Kidney glomerular epithelial cell (primary cell): Measurements from ENCODE around the gene DHRS7C.
"Not testable (repeated sequence)": the region's sequence is repeated elsewhere in the genome, so short reads cannot be mapped to it uniquely, and the experiment has no call there.

Experiments
- DNase-seq: peaks from one replicate; lab custom pipeline; 2025; lab: John Stamatoyannopoulos, UW

The DHRS7C gene

DNA sequence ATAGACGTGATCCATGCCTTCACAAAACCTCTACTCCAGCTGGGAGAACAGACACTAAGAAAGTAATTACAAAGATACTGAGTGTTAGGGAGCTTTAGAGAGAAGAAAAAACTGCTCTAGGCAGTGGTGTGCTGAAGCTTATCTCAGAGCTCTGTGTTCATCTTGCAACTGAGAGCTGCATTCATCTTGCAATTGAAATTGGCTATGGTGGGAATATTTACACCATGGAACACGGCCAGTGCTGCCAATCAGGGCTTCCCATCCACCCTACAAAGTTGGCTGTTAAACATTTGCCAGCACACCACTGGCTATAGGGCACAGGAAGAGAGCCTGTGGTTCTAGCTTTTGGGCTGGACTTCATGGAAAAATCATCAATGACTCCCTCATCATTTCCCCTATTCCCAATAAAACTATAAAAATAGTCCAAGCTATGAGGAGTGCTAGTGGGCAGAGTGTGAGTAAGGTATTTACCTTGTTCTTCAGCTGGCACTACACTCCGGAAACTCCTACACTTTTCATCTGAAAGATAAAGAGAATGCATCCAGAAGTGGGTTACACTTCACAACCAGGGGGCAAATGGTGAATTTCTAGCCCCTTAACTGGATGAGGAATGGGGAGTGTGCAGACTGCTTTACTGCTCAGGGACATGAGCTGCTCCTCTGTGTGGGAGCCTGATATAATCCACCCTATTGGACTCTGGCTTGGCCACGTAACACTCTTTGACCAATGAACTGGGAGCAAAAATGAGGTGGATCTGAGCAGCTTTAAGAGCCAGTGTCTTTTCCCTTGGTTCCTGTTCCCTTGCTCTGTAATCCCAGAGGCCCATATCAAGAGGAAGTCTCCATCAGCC is 18.9 kb upstream of the DHRS7C start:
- no peak for DNase-seq

DNA sequence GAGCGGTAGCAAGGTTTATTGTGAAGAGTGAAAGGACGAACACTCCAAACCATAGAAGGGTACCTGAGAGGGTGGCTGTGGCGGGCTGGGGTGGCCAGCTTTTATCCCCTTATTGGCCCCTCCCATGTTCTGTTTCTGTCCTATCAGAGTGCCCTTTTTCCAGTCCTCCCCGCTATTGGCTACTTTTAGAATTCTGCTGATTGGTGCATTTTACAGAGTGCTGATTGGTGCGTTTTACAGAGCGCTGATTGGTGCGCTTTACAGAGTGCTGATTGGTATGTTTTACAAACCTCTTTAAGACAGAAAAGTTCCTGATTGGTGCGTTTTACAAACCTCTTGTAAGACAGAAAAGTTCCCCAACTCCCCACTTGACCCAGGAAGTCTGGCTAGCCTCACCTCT is 18.0 kb upstream of the DHRS7C start:
- DNase-seq, result no peak

DNA sequence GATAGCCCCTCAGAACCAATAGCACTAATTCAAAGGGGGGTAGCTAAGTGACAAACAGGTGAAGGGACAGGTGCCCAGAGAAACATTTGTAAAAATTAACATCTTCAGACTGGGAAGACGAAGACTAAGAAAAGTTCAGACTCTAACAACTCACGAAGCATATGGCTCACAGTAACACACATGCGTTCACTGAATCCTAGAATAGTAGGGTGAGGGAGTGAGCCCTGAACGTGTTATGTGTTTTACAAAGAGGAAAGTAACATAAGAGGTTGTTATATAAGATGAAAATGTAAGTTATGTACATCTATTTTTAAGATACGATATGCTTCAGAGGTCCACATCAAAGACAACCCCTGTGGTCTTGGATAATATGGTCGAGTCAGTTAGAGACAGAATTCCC is 15.3 kb upstream of the DHRS7C start:
- no peak for DNase-seq

DNA sequence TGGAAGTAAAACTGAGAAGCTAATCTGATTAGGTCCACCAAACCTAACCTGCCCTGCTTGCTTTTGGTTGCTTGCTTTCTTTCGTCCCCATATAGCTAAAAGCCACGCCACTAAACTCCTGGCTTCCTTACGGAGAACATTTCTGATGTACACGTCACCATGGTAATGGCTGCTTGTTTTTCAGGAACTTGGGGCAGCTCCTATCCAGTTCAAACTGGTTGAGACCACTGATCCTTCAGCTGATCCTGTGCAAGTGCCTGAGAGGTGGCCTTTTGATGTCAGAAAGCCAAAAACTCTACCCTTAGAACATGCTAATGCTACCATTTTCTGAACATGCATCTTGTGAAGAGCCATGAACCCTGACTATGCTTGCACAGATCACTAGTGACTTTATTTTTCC is 14.4 kb upstream of the DHRS7C start:
- no peak for DNase-seq

DNA sequence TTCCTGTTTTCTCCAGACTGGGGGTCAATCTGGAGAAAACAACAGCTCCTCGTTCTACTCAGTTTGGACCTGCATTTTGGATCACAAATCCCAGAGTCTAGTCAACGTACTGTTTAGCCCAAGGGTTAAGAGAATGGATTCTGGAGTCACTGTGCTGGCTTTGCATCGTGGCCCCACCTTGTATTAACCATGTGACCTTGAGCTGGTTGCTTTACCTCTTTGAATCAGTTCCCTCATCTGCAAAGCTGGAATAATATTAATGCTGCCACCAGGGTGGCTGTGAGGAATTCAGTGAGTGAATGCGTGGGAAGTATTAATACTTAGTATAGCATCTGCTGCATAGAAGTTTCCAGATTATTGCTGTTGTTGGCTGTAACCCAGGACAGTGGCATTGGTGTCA is 11.3 kb upstream of the DHRS7C start:
- no peak for DNase-seq

DNA sequence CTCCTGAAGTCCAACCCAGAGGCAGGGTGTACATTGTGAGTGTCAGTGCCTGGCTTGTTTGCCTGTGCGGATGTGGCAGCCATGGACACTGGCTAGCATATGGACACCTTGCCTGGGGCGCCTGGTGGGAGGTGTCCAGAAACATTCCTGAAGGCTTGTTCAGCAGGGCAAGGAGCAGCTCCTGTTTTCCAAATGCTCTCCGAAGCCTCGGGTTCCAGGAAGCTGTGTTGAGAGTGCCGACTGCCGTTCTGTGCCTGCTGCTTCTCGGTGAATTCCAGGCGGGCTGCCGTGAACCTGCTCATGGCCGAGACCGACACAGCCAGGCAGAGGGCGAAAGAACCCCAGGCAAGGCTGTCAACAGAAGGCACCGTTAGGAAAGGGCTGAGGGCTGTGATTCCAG is 10.9 kb upstream of the DHRS7C start:
- DNase-seq, result no peak

DNA sequence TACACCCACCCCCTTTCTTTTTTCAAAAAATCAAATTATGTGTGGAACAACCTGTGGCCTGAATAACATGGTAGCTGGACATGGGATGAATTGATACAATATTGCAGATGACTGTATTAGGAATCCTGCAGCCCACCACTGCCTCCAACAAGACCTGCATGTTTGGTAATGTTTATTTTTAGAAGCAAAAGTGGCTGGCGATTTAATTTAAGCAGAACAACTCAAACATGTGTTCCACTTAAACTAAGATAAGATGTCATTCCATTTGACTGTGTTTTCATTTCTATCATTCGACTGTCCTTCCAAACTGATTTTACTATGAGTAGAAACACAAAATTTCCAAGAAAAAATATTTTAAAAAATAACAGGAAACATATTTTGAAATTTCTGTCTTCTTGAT is 10.1 kb upstream of the DHRS7C start:
- DNase-seq, result no peak

DNA sequence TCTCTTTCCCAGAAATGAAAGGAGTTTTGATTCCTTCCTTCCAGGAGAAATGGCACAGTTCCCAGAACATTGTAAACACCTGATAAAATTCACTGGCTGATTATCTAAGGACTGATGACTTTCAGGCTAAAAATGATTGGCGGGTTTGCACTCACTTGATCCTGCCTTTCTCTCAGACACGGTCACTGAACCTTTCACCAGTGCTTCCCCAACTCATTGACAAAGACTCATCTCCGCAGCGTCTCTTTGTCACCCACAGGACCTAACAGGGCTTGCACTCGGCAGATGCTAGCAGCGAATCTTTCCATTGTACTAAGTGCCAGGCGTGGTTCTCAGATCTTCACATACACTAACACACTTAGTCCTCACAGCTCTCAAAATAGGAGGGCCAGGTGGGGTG is 7.3 kb upstream of the DHRS7C start:
- DNase-seq, result no peak

DNA sequence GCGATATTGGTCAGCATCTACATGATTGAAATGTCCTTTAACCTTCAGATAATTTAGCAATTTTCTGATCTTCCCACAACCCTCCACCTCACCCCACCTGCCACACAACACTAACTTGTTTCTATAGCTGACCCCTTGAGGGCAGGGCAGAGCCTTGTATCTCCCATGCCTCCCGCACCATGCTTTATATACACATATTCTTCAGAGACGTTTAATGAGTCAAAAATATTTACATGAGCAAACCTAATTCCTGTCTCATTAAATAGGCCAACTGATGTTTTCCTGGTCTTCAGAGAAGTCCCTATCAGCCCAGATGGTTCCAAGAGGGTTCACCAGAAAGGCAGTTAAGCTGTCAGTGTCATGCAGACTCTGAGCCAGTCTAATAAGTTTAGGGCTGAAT is 6.6 kb upstream of the DHRS7C start:
- DNase-seq, result no peak

DNA sequence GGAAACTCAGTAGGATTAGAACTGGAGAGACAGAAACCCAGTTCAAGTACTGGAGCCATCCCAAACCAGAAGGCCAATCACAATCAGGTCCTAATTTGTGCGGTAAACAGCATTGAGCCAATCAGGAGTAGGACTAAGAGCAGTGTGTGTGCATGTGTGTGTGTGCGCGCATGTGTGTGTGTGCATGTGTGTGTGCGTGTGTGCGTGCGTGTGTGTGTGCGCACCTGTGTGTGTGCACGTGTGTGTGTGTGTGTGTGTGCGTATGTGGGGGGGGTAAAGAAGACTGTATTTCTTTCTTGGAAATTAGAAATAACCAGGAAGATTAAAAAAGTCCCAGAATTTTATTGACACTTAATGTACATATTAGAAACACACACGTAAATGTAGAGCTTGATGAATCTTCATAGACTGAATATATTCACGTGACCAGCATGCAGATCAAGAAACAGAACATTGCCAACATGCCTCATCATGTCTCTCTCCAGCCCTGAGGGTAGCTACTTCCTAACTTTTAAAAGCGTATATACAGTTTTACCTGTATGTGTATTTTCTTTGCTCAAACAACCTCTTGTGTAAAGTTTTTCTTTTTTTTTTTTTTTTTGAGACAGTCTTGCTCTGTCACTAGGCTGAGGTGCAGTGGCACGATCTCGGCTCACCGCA is 919 bp upstream of the DHRS7C start:
- no peak for DNase-seq

DNA sequence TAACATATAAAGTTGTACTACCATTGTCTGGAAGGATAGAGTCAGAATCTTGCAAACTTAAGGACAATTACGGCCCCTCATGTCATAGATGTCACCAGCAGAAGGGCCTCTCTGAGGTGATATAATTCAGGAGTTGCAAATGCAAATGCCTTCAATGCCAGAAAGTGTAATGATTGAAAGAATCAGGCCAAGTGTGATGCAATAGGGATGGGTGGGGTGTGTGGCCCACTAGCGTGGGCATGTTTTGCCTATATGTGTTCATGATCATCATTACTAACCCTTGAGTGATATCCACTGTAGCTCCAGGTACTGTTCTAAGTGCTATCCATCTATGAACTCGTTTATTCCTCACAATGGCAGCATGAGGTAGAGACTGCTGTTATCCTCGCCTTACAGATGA is 1.1 kb downstream of the DHRS7C start:
- DNase-seq, result no peak

DNA sequence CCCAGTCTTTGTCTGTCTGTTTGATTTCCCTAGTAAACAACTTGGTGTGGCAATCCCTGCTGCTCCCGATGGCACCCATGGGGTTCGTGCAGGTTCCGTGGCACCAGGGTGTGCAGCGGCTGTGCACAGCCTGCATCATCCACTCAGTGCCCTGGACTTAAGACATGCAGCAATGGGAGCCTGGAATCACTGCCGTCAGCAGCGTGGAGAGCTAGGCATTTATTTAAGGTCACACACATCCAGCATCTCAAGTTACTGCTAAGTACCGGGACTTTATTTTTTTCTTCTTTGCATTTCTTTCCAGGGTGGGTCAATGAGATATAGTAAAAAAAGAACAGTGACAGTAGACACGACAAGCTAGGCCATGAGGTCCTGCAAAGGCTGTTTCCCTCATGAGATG is 2.8 kb downstream of the DHRS7C start:
- no peak for DNase-seq

DNA sequence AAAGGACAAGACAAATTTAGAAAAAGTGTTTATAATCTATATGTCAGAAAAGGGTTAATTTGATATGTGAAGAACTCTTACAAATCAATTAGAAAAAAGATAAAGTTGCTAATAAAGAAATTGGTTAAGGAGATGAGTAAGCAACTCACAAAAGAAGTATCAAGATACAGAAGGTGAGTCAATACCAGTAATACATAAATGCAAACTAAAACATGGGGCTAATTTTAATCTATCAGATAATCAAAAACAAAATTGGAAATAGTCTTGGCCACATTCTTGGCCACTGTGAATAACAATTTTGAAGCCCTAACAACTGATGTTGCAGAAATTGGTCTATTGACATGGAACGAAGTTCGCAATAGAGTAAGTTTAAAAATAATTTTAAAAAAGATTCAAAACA is 6.8 kb downstream of the DHRS7C start:
- no peak for DNase-seq

DNA sequence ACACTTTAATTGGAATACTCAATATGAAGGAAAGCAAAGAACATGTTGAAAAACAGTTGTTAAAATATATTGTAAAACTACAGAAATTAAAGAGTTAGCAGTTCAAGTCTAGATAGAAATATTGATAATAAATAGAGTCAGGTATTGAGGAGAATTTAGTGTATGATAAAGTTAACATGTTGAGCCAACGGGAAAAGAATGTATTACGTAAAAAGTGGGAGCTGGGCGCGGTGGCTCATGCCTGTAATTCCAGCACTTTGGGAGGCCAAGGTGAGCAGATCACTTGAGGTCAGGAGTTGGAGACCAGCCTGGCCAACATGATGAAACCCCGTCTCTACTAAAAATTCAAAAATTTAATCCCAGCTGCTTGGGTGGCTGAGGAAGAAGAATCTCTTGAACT is 7.9 kb downstream of the DHRS7C start:
- DNase-seq, result not testable (repeated sequence)

DNA sequence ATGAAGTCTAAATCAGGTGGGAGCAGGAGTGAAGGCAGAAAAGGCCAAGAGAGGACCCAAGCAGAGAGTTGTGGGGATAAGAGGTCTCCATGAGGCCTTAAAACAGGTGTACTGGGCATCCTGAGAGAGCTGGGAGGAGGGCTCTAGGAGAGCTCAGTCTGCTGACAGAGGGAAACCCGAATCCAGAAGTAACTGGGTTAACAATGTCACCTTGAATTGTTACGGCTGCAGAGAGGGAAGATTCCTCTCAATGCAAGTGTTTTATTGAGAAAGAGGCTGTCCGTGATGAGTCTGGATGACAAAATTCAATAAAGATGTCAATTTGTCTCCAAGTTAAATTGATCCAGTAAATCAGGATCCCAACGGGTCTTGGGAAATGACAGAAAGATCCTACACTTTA is 8.3 kb downstream of the DHRS7C start:
- DNase-seq, result no peak

DNA sequence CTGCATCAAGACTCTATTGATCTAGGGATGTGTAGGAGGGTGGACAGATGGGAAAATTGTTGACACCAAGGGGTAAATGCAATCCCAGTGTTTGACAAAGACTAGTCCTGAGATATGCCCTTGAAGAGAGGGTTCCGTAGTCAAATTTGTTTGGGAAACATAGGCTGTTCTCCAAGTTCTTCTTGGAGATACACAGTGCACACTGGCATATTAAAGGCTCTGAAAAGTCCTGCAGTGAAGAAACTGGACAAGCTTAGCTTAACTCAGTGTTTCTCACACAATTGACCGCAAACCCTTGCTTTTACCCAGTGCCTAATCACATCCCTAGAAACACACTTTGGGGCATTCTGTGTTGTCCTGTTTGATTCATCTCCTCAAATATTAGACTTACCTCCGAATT is 10.8 kb downstream of the DHRS7C start:
- no peak for DNase-seq

DNA sequence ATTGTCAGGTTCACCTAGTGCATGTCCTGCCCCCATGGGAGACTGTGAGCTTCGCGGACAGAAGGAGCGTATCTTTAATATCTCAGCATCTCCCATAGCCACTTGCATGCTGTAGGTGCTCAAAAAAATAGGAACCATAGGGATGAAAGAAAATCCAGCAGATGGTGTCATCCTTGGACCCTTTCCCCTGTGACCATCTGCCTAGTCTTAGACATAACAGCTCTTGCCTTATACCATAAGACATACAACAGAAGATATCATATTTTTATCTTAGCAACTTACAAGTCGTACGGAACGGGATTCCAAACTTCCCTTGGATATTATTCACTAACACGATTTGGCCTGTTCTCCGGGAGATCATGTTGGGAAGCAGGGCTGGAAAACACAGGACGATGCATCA is 14.5 kb downstream of the DHRS7C start:
- DNase-seq, result no peak

DNA sequence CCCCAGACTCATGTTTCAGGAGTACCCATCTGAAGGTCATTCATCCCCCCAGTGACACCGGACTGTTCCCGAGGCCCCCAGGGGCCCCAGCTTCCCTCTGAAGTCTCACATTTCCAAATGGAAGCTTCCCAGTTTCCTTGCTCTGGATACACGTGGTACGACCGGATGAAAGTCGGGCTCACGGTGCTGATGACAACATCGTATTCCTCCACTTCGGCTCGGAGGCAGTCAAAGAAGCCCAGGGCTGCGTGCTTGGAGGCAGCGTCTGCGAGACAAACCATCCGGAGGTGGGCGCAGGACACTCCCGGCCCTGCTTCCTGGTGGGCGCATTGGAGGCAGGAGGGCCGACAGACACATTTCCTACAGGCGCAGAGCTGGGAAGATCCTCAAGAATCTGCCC is 18.7 kb downstream of the DHRS7C start:
- DNase-seq, result no peak

DNA sequence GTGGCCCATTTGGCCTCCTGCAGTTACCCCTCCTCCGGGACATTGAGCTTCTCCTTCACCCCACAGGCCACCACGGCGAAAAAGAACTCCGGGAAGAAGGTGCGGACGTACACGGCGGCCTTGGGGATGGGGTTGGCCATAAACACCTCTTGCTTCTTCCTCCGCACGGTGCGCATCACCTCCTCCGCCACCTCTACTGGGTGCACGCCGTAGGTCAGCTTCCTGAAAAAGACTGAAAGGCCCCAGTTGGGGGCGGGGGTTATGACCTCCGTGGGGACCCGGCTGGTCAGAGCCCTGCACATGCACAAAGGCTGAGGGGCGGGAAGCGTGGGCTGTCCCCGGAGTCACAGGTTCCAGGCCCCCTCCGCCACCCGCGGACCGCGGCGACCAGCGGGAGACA is 19.9 kb downstream of the DHRS7C start:
- no peak for DNase-seq

DNA sequence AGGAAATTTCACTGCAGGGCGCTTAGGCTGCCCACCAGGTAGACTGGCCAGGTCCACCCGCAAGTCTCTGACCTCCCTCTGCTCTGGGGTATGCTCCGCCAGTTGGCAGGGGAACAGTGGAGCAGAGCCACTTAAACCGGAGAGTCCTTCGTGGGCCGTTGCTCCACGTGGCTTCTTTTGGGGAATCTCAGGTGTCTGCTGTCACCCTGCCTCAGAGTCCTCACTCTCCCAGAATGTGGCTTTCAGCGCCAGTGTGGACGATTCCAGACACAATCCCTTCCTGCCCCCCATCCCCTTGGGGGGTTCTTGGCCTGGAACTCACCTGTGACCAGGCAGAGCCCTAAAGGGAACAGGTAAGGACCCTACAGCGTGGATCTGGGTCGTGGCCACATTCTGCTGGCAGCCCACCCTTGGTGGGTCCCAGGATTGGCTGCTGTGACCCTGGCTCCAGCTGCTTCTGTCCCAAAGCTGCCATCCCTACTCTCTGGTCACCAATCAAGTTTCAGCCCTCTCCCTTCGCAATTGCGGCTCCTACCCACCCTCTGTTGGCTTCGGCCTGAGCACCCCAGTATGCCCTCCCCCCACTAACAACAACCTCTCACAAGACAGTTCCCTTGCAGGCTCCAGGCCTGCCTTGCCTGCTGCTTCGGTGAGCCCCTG is 22.2 kb downstream of the DHRS7C start:
- DNase-seq, result no peak

DNA sequence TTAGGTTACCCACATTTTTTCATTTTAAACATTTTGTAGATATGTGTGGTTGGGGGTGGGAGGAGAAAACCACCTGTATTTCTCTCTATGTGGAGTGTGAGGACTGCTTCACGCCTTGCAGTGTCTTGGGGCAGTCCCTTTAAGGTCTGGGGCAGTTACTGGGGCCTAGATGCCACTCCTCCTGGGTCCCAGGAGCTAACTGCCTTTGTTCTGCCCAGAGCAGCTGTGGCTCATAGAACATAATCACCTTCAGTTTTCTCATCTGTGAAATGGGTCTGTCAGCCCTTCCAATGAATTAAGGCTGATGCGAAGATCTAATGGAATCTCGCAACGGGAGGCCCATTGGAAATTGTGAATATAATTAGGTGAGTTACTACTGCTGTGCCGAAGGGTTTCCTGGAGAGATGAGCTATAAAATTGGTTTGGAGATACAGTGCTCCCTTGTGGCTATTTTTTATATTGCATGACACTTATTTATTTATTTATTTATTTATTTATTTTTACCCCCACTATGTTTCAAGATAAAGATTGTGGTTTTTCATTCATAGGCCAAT is 22.9 kb downstream of the DHRS7C start:
- DNase-seq, result peak; percentile 67

DNA sequence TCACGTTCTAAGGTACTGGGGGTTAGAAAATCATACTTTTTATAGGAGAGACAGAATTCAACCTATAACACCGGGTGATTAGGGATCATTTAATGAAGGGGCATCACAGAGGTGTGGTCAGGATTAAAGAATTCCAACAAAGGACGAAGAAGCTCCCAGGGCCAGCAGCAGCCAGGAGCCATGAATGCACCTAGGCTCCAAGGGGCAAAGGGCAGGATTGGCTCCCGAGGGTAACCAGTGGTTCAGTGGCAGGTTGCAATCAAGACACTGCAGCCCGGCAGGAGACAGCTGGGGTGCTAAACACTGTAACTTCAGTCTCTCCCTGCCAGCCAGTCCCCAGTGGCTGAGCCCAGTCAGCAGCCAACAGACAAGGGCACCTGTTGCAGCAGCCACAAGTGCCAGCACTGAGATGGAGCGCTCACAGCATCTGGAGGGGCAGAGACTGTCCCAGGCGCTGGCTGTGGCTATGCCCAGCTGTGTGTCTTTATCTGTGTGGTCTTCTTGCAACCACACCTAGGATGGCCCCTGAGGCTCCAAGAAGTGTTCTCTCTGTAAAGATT is 23.9 kb downstream of the DHRS7C start:
- DNase-seq, result no peak

DNA sequence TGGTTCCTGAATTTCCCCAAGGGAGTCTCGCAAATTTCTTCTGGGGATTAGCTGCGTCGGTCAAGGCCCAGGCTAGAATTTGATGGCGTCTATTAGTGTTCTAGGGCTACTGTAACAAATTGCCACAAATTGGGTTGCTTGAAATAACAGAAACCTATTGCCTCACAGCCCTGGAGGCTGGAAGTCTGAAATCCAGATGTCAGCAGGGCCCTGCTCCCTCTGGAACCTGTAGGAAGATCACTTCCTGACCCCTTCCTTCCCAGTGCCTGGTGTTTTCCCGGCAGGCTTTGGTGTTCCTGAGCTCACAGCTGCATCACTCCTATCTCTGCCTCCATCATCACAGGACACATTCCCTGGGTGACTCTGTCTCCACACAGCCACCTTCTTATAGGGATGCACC is 24.4 kb downstream of the DHRS7C start:
- no peak for DNase-seq
